Measurements from ENCODE around the gene PXN.

Gene PXN

DNA sequence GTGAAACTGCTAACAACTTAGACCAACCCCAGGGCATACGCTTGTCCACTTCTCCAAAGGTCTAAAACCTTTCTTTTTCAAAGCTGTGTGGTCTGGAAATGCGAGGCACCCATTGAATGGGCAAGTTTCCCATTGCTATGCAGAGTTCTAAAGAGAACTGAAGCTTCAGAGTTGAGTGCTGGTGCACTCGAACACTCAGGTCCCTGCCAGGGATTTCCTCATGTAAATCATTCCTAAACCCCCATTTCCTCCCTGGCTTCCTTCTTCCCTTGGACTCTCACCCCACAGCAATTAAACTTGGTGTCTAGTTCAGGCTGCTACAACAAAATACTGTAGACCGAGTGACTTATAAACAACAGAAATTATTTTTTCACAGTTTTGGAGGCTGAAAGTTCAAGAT is 2.2 kb upstream of the PXN start:
- H3K9me3 ChIP-seq (ENCODE audit: control insufficient read depth, insufficient read depth, low read length), result no peaks in the 10 kb centered on the region
- peaks cover 16% of the 10 kb centered on the region for H3K4me1 ChIP-seq (ENCODE audit: insufficient read depth, low read length)
- no peak overlapping the region for H3K9ac ChIP-seq (ENCODE audit: low read depth, low read length)
- H3K36me3 ChIP-seq (ENCODE audit: insufficient read depth, low read length), result peaks cover 10% of the 10 kb centered on the region

DNA sequence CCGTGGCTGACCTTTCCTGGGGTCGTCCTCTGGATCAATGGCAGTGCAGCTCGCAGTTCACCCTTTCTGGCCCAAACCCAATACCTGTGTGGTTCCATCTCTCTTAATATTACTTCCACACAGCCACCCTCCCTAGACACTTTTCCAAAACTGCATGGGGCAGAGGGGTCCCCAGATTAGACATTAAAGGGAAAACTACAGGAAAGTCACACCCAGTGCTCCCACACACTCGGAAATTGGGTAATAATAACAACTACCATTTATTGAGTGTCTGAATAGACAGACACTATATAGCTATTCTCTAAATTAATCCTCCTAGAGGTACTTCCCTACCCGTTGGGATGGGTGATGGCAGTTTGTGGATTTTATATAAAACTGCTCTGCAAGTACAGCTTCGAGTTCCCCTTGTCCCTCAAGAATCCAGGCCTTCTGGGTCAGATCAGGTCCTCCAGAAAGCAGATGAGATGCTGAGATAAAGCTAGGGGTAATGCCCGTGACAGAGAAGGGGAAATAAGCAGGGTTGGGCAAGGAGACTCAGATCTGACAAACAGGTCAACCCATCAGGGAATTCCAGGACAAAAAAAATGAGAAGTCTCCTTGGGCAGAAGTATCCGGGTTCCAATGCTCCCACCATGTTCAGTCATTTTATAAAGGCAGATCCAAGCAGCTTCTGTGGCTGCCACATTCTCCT is 795 bp upstream of the PXN start:
- H3K9ac ChIP-seq (ENCODE audit: low read depth, low read length), result no peak overlapping the region
- peaks cover 12% of the 10 kb centered on the region for H3K36me3 ChIP-seq (ENCODE audit: insufficient read depth, low read length)
- H3K9me3 ChIP-seq (ENCODE audit: control insufficient read depth, insufficient read depth, low read length), result no peaks in the 10 kb centered on the region
- peaks cover 25% of the 10 kb centered on the region for H3K4me1 ChIP-seq (ENCODE audit: insufficient read depth, low read length)

DNA sequence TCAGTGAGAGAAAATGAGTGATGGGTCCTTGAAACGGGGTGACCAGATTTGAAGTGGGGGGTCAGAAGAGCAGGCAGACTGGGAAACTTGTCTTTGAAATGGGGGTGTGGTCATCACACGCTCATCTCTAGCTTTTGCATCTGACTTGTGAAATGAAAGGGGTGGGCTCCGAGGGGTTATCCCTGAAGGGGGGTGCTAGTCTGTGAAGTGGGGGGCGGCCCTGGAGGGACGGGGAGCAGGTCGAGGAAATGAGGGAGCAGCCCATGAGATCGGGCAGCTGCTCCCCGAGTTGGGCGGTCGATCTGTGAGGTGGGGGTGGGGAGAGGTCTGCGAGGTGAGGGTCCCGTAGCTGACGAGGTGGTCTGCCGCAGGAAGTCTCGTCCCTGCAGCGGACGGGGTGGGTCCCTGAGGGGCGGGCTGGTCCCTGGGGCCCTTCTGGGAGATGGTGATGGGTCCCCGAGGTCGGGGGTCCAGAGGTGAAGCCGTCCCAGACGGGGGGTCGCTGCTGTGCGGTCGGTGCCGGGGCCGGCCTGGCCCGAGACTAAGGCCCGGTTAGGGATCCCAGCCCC is 542 bp downstream of the PXN start:
- peaks cover 29% of the 10 kb centered on the region for H3K4me1 ChIP-seq (ENCODE audit: insufficient read depth, low read length)
- no peaks in the 10 kb centered on the region for H3K9me3 ChIP-seq (ENCODE audit: control insufficient read depth, insufficient read depth, low read length)
- peaks cover 12% of the 10 kb centered on the region for H3K36me3 ChIP-seq (ENCODE audit: insufficient read depth, low read length)
- peak overlapping the region; percentile 80 for H3K9ac ChIP-seq (ENCODE audit: low read depth, low read length)

DNA sequence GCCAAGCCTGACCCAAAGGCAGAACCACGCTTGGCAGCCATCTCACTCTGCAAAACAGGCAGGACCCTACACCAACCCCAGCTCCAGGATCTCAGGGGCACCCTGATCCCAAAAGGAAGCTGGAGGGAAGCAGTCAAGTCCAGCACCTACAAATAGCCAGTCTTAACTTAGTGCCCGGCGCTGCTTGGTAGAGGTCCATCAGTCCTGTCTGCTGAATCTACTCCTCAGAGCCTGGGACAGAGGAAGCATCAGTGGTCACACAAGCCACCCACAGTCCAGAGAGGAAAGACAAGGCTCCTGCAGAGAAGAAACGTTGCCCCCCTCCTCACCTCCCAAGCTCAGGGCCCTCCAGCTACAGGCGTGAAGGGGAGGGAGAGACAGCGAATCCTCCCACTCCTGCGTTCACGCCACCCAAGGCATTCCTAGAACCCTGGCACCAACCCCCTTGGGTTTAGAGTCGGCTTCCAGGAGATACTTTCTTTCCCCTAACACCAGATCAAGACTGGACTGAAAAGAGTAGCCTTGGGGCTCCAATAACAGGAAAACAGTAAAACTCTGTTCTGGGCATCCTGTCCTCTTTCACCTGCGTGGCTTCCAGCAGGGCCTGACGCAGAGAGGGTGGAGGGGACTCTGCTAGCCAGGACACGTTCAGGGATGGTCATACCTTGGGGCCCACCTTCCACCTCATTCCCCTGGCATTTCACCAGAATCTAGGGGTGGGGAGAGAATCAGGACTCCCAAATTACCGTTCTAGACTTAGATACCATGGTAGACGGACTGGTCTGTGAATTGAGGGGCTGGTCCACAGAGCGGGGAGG is 1.2 kb downstream of the PXN start:
- Histone ChIP-seq H3K4me1 (ENCODE audit: insufficient read depth, low read length) (peaks cover 35% of the 10 kb centered on the region), H3K9me3 (ENCODE audit: control insufficient read depth, insufficient read depth, low read length) (no peaks in the 10 kb centered on the region), H3K9ac (ENCODE audit: low read depth, low read length) (peak overlapping the region; percentile 80), H3K36me3 (ENCODE audit: insufficient read depth, low read length) (peaks cover 12% of the 10 kb centered on the region)

DNA sequence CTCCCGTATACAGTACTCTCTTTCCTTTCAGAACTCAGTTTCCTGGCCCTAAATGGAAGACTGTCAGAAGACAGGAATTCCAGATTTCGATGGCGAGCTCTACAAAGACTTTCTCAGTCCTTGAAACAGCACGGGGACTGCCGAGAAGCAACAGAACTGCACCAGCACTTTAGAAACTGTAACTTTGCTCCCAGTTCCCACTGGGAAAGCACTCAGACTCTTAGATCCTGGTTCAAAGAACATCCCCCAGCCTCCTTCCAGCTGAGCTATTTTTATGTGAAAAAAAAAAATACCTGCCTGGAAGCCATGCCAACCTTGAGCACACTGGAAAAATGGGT is 1.8 kb downstream of the PXN start:
- Histone ChIP-seq H3K9ac (ENCODE audit: low read depth, low read length) (peak overlapping the region; percentile 80), H3K4me1 (ENCODE audit: insufficient read depth, low read length) (peaks cover 37% of the 10 kb centered on the region), H3K36me3 (ENCODE audit: insufficient read depth, low read length) (peaks cover 12% of the 10 kb centered on the region), H3K9me3 (ENCODE audit: control insufficient read depth, insufficient read depth, low read length) (no peaks in the 10 kb centered on the region)

DNA sequence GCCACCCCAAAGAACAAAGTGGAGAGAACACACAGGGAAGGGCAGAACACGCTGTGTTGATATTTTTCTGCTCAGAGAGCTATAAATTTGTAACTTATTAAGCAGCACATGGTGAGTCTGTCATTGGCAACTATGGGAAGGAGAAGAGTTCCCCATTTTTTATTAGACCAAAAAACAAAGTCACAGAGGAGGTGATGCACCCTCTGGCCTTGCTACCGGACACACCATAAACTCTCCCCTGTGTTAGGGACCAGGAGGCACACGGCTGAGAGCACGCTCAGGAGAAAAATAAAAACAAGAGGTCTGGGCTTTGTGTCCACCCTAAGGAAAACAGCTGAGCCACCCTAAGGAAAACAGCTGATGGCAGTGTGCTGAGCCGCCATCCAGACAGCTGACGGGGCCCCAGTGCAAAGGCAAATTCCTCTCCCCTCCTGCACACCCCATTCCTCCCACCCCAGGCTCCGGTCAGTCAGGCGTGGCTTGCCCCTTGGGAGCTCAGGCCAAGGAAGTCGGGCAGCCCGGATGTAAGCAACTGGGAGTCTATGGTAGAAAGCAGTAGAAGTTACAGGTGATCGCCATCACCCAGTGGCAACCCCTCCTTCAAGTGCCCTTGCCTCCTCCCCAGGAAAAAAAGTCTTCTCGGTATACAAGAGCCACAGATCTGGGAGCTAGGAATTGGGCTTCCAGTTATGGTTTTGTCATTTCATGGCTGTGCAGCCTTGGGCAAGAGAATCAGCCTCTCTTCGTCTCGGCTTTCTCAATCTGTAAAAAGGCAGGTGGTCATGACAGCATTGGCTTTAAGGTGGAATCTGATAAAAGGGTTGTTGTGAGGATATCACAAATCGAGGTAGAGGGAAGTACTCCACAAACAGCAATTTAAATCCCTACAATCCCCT is 2.4 kb downstream of the PXN start:
- Histone ChIP-seq H3K9me3 (ENCODE audit: control insufficient read depth, insufficient read depth, low read length) (no peaks in the 10 kb centered on the region), H3K9ac (ENCODE audit: low read depth, low read length) (peak overlapping the region; percentile 34), H3K36me3 (ENCODE audit: insufficient read depth, low read length) (peaks cover 12% of the 10 kb centered on the region), H3K4me1 (ENCODE audit: insufficient read depth, low read length) (peaks cover 40% of the 10 kb centered on the region)

DNA sequence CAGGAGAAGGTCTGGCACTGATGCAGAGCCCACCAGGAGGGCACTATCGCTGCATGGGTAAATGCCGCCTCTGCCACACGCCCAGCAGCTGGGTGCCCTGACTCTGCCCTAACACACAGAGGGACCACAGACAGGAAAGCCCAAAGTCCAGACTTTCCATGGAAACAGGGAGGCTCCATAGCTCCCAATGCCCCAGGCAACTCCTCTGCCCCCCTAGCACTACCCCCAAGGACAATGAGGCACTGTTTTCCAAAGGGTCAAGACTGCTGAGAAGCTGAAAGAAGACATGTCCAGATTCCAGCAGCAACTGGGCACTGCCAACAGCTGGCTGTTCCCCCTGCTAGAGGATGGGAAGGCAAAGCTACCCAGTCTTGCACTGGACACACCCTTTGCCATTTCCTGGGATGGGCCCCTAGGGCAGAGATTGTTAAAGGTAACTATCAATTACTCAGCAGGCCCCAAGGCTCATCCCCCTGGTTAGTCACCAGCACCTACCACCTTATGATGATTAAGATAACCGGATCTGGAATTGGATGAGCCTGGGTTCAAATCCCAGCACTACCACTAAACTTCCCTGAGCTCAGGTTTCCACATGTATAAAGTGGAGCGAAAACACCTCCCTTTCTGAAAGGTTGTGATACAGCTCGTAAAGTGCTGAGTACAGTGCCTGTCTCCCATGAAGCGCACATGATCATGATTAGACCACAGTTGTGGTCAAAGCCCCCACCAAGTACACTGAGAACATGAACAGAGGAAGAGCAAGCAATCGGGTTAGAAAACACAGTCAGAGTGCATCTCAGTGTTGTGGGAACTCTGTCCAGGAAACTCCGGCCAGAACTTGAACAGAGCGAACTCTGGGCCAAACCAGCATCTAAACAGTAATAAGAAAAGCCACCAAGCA is 3.3 kb downstream of the PXN start:
- H3K9me3 ChIP-seq (ENCODE audit: control insufficient read depth, insufficient read depth, low read length), result no peaks in the 10 kb centered on the region
- peaks cover 49% of the 10 kb centered on the region for H3K4me1 ChIP-seq (ENCODE audit: insufficient read depth, low read length)
- H3K9ac ChIP-seq (ENCODE audit: low read depth, low read length), result 0 out of 2 replicates have a peak overlapping the region, but pooled peaks have one; percentile 6
- peaks cover 12% of the 10 kb centered on the region for H3K36me3 ChIP-seq (ENCODE audit: insufficient read depth, low read length)

DNA sequence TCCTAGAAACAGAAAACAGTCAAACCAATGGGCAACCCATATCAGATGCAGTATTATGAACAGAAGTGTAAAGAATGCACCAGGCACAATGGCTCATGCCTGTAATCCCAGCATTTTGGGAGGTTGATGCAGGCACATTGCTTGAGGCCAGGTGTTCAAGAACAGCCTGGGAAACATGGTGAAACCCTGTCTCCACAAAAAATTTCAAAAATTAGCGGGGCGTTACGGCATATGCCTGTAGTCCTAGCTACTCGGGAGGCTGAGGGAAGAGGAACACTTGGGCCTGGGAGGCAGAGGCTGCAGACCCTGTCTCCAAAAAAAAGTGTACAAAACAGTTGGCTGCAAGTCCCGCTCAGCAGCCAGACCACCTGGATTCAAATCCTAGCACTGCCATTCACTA is 4.9 kb downstream of the PXN start:
- H3K36me3 ChIP-seq (ENCODE audit: insufficient read depth, low read length), result peaks cover 12% of the 10 kb centered on the region
- no peaks in the 10 kb centered on the region for H3K9me3 ChIP-seq (ENCODE audit: control insufficient read depth, insufficient read depth, low read length)
- H3K4me1 ChIP-seq (ENCODE audit: insufficient read depth, low read length), result peaks cover 46% of the 10 kb centered on the region
- H3K9ac ChIP-seq (ENCODE audit: low read depth, low read length), result no peak overlapping the region

DNA sequence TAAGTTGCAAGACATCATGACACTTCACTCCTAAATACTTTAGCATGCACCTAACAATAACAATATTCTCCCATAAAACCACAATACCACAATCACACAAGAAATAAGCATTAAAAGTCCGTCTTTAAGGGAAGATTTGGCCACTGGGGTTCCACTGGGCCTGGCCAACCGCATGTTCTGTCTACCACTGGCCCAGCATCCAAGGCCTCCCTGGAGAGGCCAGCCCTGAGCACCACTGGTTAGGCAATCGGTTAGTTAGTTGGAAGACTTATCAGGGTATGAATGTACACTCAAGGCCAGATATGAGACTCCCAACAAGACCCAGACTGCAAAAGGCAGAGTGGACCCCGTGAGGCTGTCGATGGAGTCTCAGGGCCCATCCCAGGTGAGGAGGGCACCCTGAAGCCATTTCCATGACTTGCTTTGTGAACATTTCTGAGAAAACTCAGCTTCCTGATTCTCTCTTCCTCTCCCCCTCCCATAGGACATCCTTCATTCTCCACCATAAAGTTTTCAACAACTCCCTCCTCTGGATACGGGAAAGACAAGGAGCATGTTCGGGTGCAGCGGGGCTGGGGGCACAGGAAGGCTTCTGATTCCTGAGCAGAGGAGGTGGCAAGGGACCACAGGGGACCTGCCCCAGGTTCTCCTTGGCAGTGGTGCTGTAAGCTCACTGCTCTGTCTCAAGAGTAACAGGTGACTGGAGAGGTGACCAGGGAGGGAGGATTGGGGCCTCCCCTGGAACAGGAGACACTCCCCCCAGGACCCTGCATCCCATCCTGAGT is 5.9 kb downstream of the PXN start:
- Histone ChIP-seq H3K4me1 (ENCODE audit: insufficient read depth, low read length) (peaks cover 46% of the 10 kb centered on the region), H3K36me3 (ENCODE audit: insufficient read depth, low read length) (peaks cover 12% of the 10 kb centered on the region)

DNA sequence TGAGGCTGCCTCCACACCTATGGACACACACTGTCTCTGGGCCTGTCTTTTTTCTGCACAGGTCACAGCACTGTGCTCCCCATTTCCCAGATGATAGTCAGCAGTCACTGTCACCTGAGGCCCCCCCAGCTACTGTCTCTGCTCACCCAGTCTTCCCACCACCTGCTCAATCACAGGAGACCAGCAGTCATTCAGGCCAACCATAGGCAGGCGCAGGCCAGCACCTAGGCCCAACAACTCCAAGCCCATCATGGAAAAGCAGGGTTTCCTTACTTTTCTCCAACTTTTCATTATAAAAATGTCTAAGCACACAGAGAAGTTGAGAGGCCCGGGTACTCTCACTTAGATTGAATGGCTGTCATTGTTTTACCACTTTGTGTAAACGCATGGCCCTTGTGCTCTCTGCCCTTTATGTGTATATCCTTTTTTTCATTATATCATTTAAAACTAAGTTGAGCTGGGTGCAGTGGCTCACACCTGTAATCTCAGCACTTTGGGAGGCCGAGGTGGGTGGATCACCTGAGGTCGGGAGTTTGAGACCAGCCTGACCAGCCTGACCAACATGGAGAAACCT is 7.1 kb downstream of the PXN start:
- peaks cover 41% of the 10 kb centered on the region for H3K4me1 ChIP-seq (ENCODE audit: insufficient read depth, low read length)
- H3K9ac ChIP-seq (ENCODE audit: low read depth, low read length), result no peak overlapping the region
- H3K9me3 ChIP-seq (ENCODE audit: control insufficient read depth, insufficient read depth, low read length), result no peaks in the 10 kb centered on the region
- H3K36me3 ChIP-seq (ENCODE audit: insufficient read depth, low read length), result peaks cover 6% of the 10 kb centered on the region

More for the DNA sequence above, 5.9 kb downstream of the PXN start:
- H3K9ac ChIP-seq (ENCODE audit: low read depth, low read length), result no peak overlapping the region
- no peaks in the 10 kb centered on the region for H3K9me3 ChIP-seq (ENCODE audit: control insufficient read depth, insufficient read depth, low read length)

DNA sequence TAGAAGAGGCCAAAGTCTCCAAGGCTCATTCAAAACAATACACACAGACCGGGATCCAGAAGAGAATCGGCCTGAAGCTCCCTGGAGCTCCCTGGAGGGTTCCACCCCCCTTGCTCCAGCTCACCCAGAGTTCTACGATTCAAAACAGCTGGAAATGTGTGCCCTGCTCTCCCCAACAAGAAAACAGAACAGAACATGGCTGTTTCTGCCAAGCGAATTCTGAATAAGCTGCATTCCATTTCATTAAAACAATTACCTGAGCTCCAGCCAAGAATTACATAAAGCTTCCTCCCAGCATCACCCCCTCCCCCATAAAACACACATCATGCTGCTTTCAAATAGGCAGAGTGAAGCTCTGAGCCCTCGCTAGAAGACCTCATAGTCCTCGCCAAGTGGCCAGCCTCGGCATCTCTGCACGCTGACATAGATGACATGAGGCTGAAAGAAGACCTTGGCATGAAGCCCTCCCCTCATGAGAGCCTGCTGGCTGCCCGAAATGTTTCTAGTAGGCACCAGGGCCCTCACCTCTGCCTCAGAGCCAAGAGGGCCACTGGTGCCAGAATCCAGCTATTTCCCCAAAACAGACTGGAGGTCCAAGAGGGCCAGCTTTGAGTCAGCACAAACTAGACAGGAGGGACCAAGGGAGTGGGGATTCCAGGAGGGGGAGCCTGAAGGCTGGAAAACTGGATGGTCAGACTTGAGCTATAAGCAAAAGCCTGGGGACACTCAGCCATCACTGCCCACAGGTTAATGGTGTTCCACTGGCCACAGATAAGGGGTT is 8.3 kb downstream of the PXN start:
- Histone ChIP-seq H3K9me3 (ENCODE audit: control insufficient read depth, insufficient read depth, low read length) (no peaks in the 10 kb centered on the region), H3K36me3 (ENCODE audit: insufficient read depth, low read length) (no peaks in the 10 kb centered on the region; the same call in 1 of the 2 replicates), H3K4me1 (ENCODE audit: insufficient read depth, low read length) (peaks cover 33% of the 10 kb centered on the region), H3K9ac (ENCODE audit: low read depth, low read length) (no peak overlapping the region)

DNA sequence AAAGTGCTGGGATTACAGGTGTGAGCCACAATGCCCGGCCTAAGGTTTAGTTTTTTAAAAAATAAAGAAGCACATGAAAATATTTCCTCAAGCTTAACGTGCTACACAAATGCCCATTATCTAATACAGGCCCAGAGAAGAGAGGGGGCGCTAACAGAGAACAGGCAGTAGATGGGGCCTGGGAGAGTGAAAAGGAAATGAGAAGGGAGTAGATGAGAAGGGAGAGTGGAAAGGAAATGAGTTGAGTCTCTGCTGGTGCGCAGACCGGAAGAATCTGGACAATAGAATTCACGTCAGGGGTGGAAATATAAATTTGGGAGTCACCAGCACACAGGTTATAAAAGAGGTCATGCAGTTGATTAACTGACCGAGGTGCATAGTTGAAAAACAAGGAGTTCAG is 10.7 kb downstream of the PXN start:
- peaks cover 35% of the 10 kb centered on the region for H3K4me1 ChIP-seq (ENCODE audit: insufficient read depth, low read length)
- H3K36me3 ChIP-seq (ENCODE audit: insufficient read depth, low read length), result peaks cover 3% of the 10 kb centered on the region; the same call in 1 of the 2 replicates
- H3K9me3 ChIP-seq (ENCODE audit: control insufficient read depth, insufficient read depth, low read length), result no peaks in the 10 kb centered on the region
- H3K9ac ChIP-seq (ENCODE audit: low read depth, low read length), result no peak overlapping the region

All from ES-I3 (cell line).